K562 (cell line): ENCODE measurements around the gene BARX2. TPM values are rescaled to one million over a fixed set of nuclear protein-coding genes. Genes with fewer than 3 reads are reported as not detected.

ENCODE experiments used
- ATAC-seq: fragments of 200-7000 bp; cut with Tn5 transposase; 3 replicates; pipeline ENCODE4 v1.9.1; 2020; ENCODE audit warnings: moderate library complexity
- BruUV-seq: library from RNA; stranded (reverse); fragments of 400-500 nt; replicated peaks from 2 replicates; lab custom pipeline; 2021; lab: Mats Ljungman, UMichigan
- CTCF ChIA-PET: fragments of 300-600 bp; formaldehyde crosslinking; extraction: SDS; loops from one replicate; lab custom pipeline; 2021; ENCODE audit warnings: low intra/inter-chr PET ratio; lab: Yijun Ruan, JAX
- POLR2A ChIA-PET: fragments of 300-600, 350-650 bp; sonication (Branson Sonifier 250); formaldehyde crosslinking; extraction: SDS; loops from one replicate; lab custom pipeline; 2021; ENCODE audit warnings: antibody characterized with exemption, inconsistent platforms; lab: Yijun Ruan, JAX
- DNase-seq, 4 experiments: peaks; one replicate each; pipeline versions ENCODE4 v3.0.0 to v3.0.0-alpha.2; 2011 to 2018; ENCODE audit warnings: low spot score in 3 of 4, mixed read lengths in 3 of 4; ENCODE audit errors: extremely low read depth in 1 of 4
- FAIRE-seq: peaks from 2 replicates; lab custom pipeline; 2011; peaks lifted over from hg19 to GRCh38; lab: Jason Lieb, UNC
- H2AFZ ChIP-seq: 2 replicates; pipeline ENCODE4 v1.6.0; 2011; ENCODE audit warnings: low read depth, low read length, control low read depth, inconsistent platforms
- H3K27ac ChIP-seq: fragments of 200-600 bp; 3 replicates; pipeline ENCODE4 v1.8.0; 2011; ENCODE audit warnings: low read depth, mild to moderate bottlenecking, control low read depth, inconsistent platforms, low read length, moderate library complexity, mixed read lengths; ENCODE audit errors: extremely low read depth
- H3K27me3 ChIP-seq, 2 experiments: fragments of 300-600 bp in 1 of 2; 2 replicates in 1 of 2; 3 replicates in 1 of 2; pipeline versions ENCODE4 v1.6.0 to v1.8.0; 2011; ENCODE audit warnings: inconsistent platforms in 2 of 2, low read length in 2 of 2, mild to moderate bottlenecking in 1 of 2, mixed read lengths in 1 of 2, moderate library complexity in 1 of 2; ENCODE audit not compliant: control insufficient read depth in 2 of 2, insufficient read depth in 2 of 2
- H3K36me3 ChIP-seq: fragments of 300-600 bp; 3 replicates; pipeline ENCODE4 v1.8.0; 2011; ENCODE audit warnings: mild to moderate bottlenecking, low read length, inconsistent platforms; ENCODE audit not compliant: control insufficient read depth, insufficient read depth
- H3K4me1 ChIP-seq, 2 experiments: fragments of 200-600 bp in 1 of 2; replicated peaks in 1 of 2; 2 replicates in 1 of 2; 3 replicates in 1 of 2; pipeline versions ENCODE4 v1.5.1 to v1.8.0; 2011; ENCODE audit warnings: inconsistent platforms in 2 of 2, low read length in 2 of 2, mild to moderate bottlenecking in 1 of 2, mixed read lengths in 1 of 2, moderate library complexity in 1 of 2; ENCODE audit not compliant: control insufficient read depth in 2 of 2, insufficient read depth in 2 of 2
- H3K4me2 ChIP-seq: 2 replicates; pipeline ENCODE4 v1.6.1; 2011; ENCODE audit warnings: low read length, control low read depth, inconsistent platforms, mixed read lengths; ENCODE audit not compliant: insufficient read depth
- H3K4me3 ChIP-seq: fragments of 200-600 bp; sonication (generic), shearing (Covaris generic); 2 replicates; pipeline ENCODE4 v1.5.1; 2016; ENCODE audit warnings: control low read depth, inconsistent platforms
- H3K79me2 ChIP-seq: fragments of 200-600 bp; 3 replicates; pipeline ENCODE4 v1.8.0; 2011; ENCODE audit warnings: low read length, inconsistent platforms; ENCODE audit not compliant: control insufficient read depth, insufficient read depth
- H3K9ac ChIP-seq, 2 experiments: 2 replicates each; pipeline versions ENCODE4 v1.6.0 to v1.6.1; 2011; ENCODE audit warnings: low read depth in 2 of 2, low read length in 2 of 2, control low read depth in 1 of 2, inconsistent platforms in 1 of 2, mild to moderate bottlenecking in 1 of 2, mixed read lengths in 1 of 2; ENCODE audit not compliant: insufficient read depth in 1 of 2
- H3K9me1 ChIP-seq: one replicate; pipeline ENCODE4 v1.6.0; 2011; ENCODE audit warnings: inconsistent platforms, mild to moderate bottlenecking, low read length, moderate library complexity; ENCODE audit not compliant: control insufficient read depth, insufficient read depth
- H3K9me3 ChIP-seq: replicated peaks from 2 replicates; pipeline ENCODE4 v1.5.1; 2011; ENCODE audit warnings: low read depth, low read length, inconsistent platforms; ENCODE audit not compliant: control insufficient read depth, insufficient read depth
- H4K20me1 ChIP-seq: replicated peaks from 2 replicates; pipeline ENCODE4 v1.6.1; 2011; ENCODE audit warnings: low read length, inconsistent platforms, mixed read lengths; ENCODE audit not compliant: control insufficient read depth, insufficient read depth
- CREBBP ChIP-seq: IDR thresholded peaks from one replicate; pipeline ENCODE4 v1.6.1; 2012; ENCODE audit warnings: low read depth, mild to moderate bottlenecking, control low read depth, inconsistent platforms, low read length
- MECOM ChIP-seq: fragments of 250-450 bp; sonication (Bioruptor Pico); IDR thresholded peaks from 2 replicates; pipeline ENCODE4 v1.8.0; 2022; ENCODE audit warnings: inconsistent platforms
- NONO ChIP-seq, 2 experiments: fragments of 200-400 bp in 1 of 2; fragments of 450-650 bp in 1 of 2; formaldehyde crosslinking in 1 of 2; IDR thresholded peaks; 2 replicates each; pipeline ENCODE4 v1.6.1; 2017; ENCODE audit warnings: low read depth in 2 of 2, mild to moderate bottlenecking in 2 of 2, moderate library complexity in 2 of 2, low read length in 1 of 2
- RHOXF2B ChIP-seq: fragments of 250-450 bp; sonication (Bioruptor Pico); conservative IDR thresholded peaks from 2 replicates; pipeline ENCODE4 v1.5.1; 2021
- SLC30A9 ChIP-seq: fragments of 250-450 bp; sonication (Bioruptor Pico); IDR thresholded peaks from 2 replicates; pipeline ENCODE4 v1.8.0; 2022; ENCODE audit warnings: mild to moderate bottlenecking, moderate library complexity
- SMARCA4 ChIP-seq: fragments of 450-650 bp; IDR thresholded peaks from 2 replicates; pipeline ENCODE4 v1.6.1; 2016
- SNRNP70 ChIP-seq: fragments of 200-400 bp; formaldehyde crosslinking; optimal IDR thresholded peaks from 2 replicates; pipeline ENCODE3; 2017; ENCODE audit warnings: low read depth, low read length
- ZNF12 ChIP-seq: sonication (generic); formaldehyde crosslinking; IDR thresholded peaks from 2 replicates; pipeline ENCODE4 v1.4.0; 2020; ENCODE audit warnings: mild to moderate bottlenecking, missing genetic modification reagents
- ZNF23 ChIP-seq: fragments of 250-450 bp; sonication (Bioruptor Pico); IDR thresholded peaks from 2 replicates; pipeline ENCODE4 v1.4.0; 2020; ENCODE audit warnings: mild to moderate bottlenecking
- WGBS: fragments of 100-300 bp; shearing (Covaris generic); methylation state at CpG from one replicate; pipeline ENCODE4 v1.1.6; 2016; ENCODE audit warnings: low coverage, mixed read lengths; ENCODE audit not compliant: insufficient coverage; ENCODE audit errors: missing lambda C conversion rate; 5-methylcytosine and 5-hydroxymethylcytosine counted together
- in situ Hi-C: fragments of 300-500 bp; cut with MboI; formaldehyde crosslinking; loops from 4 replicates; pipeline ENCODE4 v1.15.0; 2018; ENCODE audit warnings: inconsistent platforms, mixed read lengths
- intact Hi-C: fragments of 100-400 bp; cut with micrococcal nuclease; formaldehyde crosslinking; loops from 2 replicates; pipeline ENCODE4 v1.14.2; 2022
- polyA plus RNA-seq, 8 experiments: library from polyadenylated mRNA; depleted of rRNA in 4 of 8; stranded (reverse) in 5 of 8; unstranded in 3 of 8; fragments of >200 nt; fragmentation: Nextera tagmentation in 2 of 8; fragmentation: Illumina TruSeq in 1 of 8; extraction: Ambion mirVana in 2 of 8; extraction: Trizol in 1 of 8; gene quantifications; 2 replicates each; pipeline versions ENCODE4 v1.2.1 to v1.2.3, GENCODE V29; 2011 to 2014; ENCODE audit warnings: inconsistent platforms in 1 of 8, missing spikeins in 1 of 8
- total RNA-seq, 7 experiments: library from RNA; depleted of rRNA in 6 of 7; stranded (reverse); fragments of >200 nt in 6 of 7; fragmentation: Illumina TruSeq in 2 of 7; extraction: Trizol in 2 of 7; gene quantifications; 2 replicates each; pipeline versions ENCODE4 v1.2.1 to v1.2.3, GENCODE V29; 2011 to 2021; ENCODE audit warnings: low replicate concordance in 1 of 7
- TF ChIP-seq, protein P1 (sequence below): fragments of 450-650 bp; conservative IDR thresholded peaks from 2 replicates; pipeline ENCODE4 v1.6.1; 2016; ENCODE audit warnings: missing genetic modification characterization, low read depth, mild to moderate bottlenecking, control low read depth, missing compliant biosample characterization
- TF ChIP-seq, protein P2 (sequence below): fragments of 250-450 bp; sonication (Bioruptor Pico); IDR thresholded peaks from 2 replicates; pipeline ENCODE4 v1.5.0; 2020; ENCODE audit warnings: mild to moderate bottlenecking, borderline replicate concordance
- TF ChIP-seq, protein P3 (sequence below): fragments of 450-650 bp; formaldehyde crosslinking; IDR thresholded peaks from 2 replicates; pipeline ENCODE4 v1.4.0; 2020; ENCODE audit warnings: mild to moderate bottlenecking, moderate library complexity

Gene BARX2
- total and polyA plus RNA-seq, 9 of the 15 experiments (the other 6 are each of a cell fraction or from before 2014, with no cell fraction given), result not detected

DNA sequence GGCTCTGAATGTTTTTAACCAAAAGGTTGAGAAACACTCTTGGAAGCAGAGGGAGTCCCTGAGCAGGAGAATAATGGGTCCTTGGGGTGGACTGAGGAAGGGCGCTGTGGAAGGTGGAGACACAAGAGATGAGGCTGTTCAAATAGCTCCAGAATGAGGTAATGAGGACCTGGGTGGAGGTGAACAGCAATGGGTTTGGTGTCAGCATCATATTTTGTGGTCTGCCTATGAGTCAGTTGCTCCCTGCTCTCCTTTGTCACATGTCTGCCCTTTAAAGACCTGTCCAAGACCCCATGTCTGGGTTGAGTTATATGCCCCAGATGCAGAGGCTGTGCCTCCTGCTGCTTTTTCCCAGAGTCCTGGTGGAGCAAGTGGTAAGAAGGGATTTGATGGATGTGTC lies 113.6 kb downstream of the BARX2 start:
- ATAC-seq (no peak), DNase-seq (no peak)
- H3K79me2 ChIP-seq, result no peaks in the 10 kb centered on the region
- no TSS peak for BruUV-seq
- no peak for TF ChIP-seq SLC30A9 (CRISPR knock-in tag)
- no peak for TF ChIP-seq RHOXF2B (CRISPR knock-in tag)
- TF ChIP-seq SNRNP70, result no peak
- TF ChIP-seq MECOM (CRISPR knock-in tag), result no peak
- no peak for TF ChIP-seq CREBBP
- no peak for TF ChIP-seq NONO (IDR thresholded peaks at IDR 0.05; ENCODE audit: low read depth in 2 of 2, low read length in 1 of 2)
- TF ChIP-seq, protein P1, sequence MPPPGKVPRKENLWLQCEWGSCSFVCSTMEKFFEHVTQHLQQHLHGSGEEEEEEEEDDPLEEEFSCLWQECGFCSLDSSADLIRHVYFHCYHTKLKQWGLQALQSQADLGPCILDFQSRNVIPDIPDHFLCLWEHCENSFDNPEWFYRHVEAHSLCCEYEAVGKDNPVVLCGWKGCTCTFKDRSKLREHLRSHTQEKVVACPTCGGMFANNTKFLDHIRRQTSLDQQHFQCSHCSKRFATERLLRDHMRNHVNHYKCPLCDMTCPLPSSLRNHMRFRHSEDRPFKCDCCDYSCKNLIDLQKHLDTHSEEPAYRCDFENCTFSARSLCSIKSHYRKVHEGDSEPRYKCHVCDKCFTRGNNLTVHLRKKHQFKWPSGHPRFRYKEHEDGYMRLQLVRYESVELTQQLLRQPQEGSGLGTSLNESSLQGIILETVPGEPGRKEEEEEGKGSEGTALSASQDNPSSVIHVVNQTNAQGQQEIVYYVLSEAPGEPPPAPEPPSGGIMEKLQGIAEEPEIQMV (tag), result no peak
- TF ChIP-seq SMARCA4, result no peak
- TF ChIP-seq, protein P2, sequence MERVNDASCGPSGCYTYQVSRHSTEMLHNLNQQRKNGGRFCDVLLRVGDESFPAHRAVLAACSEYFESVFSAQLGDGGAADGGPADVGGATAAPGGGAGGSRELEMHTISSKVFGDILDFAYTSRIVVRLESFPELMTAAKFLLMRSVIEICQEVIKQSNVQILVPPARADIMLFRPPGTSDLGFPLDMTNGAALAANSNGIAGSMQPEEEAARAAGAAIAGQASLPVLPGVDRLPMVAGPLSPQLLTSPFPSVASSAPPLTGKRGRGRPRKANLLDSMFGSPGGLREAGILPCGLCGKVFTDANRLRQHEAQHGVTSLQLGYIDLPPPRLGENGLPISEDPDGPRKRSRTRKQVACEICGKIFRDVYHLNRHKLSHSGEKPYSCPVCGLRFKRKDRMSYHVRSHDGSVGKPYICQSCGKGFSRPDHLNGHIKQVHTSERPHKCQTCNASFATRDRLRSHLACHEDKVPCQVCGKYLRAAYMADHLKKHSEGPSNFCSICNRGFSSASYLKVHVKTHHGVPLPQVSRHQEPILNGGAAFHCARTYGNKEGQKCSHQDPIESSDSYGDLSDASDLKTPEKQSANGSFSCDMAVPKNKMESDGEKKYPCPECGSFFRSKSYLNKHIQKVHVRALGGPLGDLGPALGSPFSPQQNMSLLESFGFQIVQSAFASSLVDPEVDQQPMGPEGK, result no peak
- TF ChIP-seq ZNF12, result no peak
- no peak for TF ChIP-seq ZNF23 (CRISPR knock-in tag)
- TF ChIP-seq, protein P3, sequence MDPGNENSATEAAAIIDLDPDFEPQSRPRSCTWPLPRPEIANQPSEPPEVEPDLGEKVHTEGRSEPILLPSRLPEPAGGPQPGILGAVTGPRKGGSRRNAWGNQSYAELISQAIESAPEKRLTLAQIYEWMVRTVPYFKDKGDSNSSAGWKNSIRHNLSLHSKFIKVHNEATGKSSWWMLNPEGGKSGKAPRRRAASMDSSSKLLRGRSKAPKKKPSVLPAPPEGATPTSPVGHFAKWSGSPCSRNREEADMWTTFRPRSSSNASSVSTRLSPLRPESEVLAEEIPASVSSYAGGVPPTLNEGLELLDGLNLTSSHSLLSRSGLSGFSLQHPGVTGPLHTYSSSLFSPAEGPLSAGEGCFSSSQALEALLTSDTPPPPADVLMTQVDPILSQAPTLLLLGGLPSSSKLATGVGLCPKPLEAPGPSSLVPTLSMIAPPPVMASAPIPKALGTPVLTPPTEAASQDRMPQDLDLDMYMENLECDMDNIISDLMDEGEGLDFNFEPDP (CRISPR knock-in tag), result no peak
- TF ChIP-seq, all 486 proteins: peak for 0
- Histone ChIP-seq H3K27ac (no peak overlapping the region), H4K20me1 (no peaks in the 10 kb centered on the region), H3K4me2 (no peak overlapping the region), H3K9ac (no peak overlapping the region), H3K9me1 (no peaks in the 10 kb centered on the region), H3K9me3 (no peaks in the 10 kb centered on the region), H3K4me3 (no peak overlapping the region), H3K27me3 (no peaks in the 10 kb centered on the region), H3K36me3 (no peaks in the 10 kb centered on the region), H3K4me1 (no peaks in the 10 kb centered on the region), H2AFZ (no peak overlapping the region)
- CTCF ChIA-PET, result no interaction called here
- intact Hi-C loops (no loop called here), in situ Hi-C loops (no loop called here)
- no peak for FAIRE-seq
- POLR2A ChIA-PET, result no interaction called here
- WGBS, result 0% methylated on average over 1 of the region's 1 CpG
